CMK (cell line): ENCODE data around the gene APBA1.
"Not testable (repeated sequence)": the region's sequence is repeated elsewhere in the genome, so short reads cannot be mapped to it uniquely, and the experiment has no call there.

Experiments
- DNase-seq: peaks from one replicate; pipeline ENCODE4 v3.0.0-alpha.2; 2010; ENCODE audit warnings: low read depth

APBA1 gene

DNA sequence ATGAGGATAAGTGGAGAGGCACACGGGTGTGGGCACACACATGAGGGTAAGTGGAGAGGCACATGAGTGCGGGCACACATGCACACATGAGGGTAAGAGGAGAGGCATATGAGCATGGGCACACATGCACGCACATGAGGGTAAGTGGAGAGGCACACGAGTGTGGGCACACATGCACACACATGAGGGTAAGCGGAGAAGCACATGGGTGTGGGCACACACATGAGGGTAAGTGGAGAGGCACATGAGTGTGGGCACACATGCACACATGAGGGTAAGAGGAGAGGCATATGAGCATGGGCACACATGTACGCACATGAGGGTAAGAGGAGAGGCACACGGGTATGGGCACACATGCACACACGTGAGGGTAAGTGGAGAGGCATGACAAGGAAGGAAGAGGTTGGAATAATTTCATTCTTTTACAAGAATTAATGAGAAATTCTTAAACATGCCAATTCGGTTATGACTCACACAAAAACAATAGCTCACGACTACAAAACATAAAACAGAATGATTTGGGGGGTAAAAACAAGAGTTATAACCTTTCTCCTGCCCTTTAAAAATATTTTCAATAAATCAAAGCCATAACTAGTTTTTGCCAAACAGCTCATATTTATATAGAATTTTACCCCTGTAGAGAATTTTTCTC lies 67.5 kb downstream of the APBA1 start:
- DNase-seq, result no peak

DNA sequence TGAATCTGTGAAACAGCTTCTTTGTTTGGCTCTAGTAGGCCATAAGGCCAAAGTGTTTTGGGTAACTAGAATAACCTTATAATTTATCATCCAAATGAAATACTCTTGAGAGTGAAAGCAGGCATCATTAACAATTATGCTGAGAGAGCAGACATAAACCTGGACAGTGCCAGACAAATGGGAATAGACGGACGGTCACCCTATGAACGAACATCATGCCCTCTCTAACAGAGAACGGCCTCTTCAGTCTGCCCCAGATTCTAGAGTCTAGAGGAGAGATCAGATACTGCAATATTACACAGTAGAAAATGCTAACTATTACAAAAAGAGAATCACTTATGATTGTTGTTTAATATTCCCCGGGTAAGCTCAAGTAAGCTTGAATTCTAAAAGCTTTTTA lies 68.5 kb downstream of the APBA1 start:
- no peak for DNase-seq

DNA sequence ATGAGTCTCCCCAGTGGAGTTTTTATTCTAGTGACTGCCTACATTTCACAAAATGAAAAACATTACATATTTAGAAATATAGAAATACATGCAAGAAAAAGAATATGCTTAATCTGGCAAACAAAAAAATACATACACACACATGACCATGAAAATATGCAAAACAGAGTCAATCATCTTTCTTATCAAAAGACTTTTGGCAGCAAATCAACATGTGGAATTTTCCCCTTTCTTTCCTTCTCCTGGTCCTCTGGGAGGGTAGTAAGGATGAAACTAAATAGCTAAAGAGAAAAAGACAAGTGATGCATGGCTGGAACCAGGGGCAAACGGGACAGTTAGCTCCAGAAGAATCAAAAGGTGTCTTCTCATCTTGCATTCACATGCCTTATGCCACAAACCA lies 69.4 kb downstream of the APBA1 start:
- no peak for DNase-seq

DNA sequence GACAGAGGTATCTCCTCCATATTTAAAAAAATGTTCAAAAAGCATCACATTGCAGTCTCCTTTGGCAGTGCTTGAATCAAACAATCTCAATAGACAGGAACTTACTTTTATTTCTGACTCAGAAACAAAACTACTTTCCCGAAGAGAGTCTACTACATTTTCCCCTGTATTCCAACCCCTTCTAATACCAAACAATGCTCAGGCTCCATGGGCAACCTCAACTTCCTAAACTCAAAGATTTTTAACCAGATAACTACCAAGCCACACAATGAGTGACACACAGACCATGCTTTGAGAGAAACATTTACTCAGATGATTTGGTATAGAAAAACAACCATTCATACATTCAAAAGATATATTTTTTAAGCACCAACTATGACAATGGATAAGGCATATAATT lies 70.5 kb downstream of the APBA1 start:
- no peak for DNase-seq

DNA sequence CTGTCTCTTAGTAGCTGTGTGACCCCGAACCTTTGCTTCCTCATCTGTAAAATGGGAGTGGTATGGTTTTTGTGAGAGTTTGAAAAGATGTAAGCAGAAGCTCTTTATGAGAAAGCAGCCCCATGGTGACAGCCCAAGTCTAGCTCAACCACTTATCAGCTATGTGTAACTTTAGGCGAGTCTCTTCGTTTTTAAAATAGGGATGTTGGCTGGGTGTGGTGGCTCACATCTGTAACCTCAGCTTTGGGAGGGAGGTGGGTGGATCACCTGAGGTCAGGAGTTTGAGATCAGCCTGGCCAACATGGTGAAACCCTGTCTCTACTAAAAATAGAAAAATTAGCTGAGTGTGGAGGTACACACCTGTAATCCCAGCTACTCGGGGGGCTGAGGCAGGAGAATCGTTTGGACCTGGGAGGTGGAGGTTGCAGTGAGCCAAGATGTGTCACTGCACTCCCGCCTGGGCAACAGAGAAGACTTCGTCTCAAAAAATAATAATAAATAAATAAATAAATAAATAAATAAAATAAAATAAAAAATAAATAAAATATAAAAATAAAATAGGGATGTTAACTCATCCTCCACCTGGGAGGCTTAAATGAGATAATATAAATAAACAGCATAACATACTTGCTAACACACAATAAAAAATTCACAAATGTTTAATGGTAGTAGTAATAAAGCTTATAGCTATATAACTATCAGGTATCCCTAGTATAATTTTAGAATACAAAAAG lies 71.7 kb downstream of the APBA1 start:
- no peak for DNase-seq

DNA sequence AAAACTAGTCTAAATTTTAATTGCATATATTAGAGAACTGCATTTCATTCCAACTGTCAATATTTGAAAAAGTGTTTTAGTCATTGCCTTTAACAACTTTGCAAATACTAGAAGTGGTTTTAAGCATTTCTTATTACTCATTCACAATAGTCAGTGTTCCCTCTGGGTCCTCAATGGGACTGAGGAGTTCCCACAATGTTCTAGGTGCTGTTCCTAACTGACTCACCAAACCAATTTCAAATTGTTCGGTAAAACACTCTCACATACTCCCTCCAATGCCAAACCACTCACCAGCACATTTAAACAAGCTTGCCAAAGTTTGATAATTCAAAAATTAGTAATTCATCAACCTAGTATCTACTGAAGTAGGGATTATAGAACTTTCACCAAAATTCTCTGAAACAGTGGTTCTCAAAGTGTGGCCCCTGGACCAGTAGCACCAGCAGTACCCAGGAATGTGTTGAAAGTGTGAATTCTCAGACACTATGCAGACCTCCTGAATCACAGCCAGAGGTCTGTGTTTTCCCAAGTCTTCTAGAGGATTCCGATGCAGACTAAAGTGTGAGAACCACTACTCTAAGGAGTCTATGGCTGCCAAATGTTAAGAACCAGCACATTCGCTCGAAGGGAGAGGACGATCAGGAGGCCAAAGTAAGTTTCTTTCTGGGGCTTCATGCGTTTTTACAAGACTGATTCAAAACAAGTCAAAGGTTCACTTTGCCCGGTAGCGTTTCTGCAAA lies 72.8 kb downstream of the APBA1 start:
- no peak for DNase-seq

DNA sequence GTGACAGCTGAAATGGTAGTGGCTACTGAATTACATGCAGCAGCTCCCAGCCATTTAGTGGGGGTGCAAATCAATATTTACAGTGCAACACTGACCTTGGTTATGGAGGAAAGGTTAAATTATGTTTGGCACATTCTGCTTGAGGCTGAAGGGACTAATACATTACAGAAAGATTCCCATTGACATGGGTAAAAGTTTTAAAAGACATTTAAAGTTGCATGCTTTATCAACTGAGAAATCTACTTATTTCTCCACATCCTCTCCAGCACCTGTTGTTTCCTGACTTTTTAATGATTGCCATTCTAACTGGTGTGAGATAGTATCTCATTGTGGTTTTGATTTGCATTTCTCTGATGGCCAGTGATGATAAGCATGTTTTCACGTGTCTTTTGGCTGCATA lies 75.3 kb downstream of the APBA1 start:
- not testable (repeated sequence) for DNase-seq

DNA sequence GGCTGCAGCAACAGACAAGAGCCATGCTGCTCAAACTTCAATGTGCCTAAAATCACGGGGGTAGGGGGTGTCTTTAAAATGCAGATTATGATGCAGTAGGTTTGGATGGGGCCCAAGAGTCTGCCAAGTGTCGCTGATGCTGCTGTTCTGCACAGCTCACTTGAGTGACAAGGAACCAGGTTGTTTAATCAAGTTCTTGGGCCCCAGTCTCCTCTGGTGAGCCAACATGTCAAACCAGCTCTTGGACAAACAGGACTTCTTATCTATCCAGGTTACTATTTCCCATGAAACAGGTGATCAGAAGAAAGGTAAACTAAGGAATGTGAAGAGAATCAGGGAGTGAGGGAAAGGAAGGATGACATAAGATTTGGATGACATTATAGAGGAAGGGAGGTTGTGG lies 78.0 kb downstream of the APBA1 start:
- no peak for DNase-seq

DNA sequence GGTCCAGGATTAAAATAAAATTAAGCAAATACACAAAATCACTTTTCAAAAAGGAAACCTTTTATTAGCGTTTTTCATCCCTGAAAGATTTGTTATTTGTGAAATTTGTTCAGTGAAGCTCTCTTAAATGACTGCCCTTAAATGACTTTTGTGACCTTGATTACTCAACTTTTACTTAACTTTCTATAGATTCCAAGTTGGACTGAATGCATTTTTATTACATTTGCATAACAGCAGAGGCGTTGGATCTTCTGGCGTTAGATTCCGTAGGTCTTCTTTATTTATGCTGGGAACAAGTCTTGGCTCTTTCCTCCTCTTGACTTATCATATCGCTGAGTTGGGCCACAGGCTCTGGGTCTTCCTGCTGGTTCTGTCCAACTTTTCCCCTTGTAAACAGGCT lies 78.4 kb downstream of the APBA1 start:
- DNase-seq, result no peak

DNA sequence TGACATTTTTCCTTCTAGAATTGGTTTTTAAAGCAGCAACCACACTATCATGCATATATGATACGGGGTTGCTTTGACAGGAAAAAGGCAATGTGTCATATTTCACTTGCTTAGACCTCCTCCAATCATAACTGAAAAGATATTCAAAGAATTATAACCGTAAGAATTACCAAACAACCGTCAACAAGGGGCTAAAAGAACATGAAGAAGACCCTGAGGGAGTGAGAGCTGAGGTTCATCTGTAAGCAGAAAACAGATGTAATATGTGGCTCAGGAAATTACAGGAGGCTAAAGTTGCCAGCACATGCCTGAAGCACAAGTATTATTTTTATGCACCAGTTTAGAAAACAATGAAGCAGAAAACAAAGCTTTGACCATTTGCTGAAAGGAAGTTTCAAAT lies 78.9 kb downstream of the APBA1 start:
- no peak for DNase-seq

DNA sequence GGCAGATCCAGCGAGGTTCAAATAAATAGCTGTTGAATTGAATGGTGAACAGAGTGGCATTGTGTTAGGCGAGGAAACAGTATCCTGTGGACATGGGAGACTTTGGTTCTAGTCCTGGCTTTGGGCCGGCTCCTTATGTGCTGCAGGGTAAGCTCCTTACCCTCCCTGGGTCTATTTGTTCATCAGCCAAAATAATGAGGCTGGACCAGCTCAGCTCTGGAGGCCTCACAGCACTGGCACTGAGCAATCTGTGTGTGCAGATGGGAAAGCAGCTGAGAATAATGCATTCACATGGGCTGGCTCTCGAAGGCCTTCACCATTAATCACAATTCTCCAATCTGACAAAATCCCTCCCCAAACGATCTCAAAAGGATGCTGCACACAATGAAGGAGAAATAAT lies 81.9 kb downstream of the APBA1 start:
- no peak for DNase-seq

DNA sequence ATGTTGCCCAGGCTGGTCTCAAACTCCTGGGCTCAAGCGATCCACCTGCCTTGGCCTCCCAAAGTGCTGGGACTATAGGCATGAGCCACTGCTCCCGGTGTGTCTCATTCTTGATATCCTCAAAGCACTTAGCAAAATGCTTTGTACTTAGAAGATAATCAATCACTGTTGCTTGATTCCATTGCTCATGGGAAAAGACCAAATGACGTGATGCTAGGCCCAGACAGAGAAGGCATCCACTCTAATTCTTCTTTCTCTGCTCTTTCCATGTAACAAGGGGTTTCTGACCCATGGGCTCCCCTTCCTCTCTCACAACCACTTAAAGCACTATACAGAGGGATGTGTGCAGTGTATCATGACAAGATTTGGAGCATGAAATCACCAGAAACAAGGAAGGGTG lies 83.0 kb downstream of the APBA1 start:
- no peak for DNase-seq

DNA sequence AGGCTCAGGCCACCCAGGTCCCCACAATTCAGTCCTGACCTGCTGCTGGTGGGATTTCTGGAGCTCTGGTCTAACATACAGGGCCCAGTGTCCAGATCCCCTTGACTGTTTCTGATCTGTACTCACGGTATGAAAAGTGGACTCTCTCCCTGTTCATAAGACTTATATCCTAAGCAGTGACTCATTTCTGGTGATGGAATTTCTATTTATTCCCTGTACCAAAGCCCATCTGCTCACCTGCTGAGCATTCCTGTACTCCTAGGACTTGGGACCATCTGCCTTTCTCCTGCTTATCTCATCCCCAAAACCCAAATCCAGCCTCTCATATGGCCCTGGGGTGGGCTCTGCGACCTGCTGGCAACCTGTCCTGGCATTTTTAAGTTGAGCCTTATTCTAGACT lies 86.6 kb downstream of the APBA1 start:
- no peak for DNase-seq

DNA sequence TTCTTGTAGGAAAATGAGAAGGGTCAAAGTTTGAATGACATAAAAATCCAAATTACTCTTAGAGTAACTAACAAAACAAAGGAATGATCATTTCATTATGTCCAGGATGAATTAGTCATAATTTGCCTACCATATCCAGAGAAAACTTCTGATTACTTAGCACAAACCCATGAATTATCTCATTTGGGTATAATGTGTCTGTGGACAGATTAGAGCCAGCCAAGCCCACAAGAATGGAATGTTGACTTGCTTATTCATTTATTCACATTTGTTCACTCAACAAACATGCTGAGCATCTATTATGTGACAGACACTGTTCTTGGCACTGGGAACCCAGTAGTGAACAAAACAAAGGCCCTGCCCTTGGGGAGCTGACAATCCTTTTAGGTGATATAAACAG lies 87.4 kb downstream of the APBA1 start:
- DNase-seq, result no peak

DNA sequence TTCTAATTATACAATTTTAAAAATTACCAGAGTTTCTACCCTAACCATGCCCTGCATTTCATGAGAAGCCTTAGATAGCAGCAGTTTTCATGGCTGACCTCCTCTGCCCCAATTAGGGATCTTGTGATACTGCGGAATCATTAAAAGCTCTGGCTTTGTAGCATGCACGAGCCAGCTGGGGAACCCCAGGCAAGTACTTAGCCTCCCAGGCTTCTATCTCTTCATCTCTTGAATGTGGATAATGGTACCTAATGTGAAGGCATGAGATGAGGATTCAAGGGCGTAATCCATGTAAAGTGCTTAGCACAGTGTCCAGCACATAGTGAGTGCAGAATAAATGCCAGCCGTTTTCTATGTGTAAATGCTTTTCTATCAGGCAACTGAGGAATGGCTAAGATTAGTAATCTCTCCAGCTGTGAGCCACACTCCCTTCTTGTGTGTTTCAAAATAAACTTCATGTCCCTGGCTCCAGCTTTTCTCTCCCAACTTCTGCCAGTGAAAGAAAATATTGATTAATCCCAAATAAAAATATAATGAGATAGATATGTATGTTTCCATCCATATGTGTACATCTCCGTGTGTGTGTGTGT lies 88.4 kb downstream of the APBA1 start:
- no peak for DNase-seq

DNA sequence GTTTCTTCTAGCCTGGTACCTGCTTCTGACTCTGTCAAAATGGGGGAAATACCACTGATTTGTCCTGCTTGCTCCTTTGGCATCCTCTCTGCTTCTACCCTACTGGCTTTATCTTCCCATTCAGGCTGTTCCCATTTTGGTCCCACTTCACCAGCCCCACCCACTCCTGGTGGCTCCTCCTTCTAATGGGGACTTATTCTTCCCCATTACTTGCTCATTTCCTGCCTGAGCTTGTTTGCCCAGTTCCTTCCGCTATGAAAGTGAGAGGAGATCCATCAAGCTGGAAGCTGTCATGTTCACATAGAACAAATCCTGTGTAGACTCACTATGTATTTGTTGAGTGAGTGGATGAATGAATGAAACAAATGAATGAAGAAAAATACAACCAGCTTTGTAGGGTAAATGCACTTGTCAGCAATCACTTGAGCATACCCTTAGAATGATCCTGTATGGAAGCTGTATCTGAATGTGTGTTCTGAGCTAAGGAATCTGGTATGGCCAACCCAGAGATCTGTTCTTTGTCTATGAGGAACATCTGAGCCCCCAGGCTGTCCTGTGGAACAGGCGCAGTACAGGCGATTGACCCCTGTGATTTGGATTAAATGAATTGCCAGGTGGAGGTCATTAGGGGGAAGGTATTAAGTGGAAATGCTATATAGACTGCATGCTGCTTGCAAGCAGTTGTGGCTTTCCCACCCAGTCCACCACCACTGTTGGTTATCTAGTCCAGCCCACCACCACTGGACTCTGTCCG lies 89.5 kb downstream of the APBA1 start:
- DNase-seq, result no peak

DNA sequence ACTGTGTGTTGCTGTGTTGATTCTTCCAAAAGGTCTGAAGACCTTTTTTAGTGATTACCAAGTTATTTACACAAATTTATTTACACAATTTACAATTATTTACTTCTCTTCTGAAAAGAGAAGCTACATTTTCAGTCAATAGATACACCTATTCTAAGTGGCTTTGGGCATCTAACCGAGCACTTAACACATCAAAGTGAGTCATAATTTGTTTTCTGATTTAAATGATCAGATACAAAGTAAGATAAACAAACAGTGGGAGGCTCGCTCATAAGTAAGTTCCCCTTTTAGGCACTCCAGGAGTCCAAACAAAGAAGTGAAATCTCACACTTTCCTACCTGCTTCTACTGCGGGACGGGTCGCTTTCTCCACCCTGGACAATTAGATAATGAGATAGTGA lies 90.2 kb downstream of the APBA1 start:
- no peak for DNase-seq

DNA sequence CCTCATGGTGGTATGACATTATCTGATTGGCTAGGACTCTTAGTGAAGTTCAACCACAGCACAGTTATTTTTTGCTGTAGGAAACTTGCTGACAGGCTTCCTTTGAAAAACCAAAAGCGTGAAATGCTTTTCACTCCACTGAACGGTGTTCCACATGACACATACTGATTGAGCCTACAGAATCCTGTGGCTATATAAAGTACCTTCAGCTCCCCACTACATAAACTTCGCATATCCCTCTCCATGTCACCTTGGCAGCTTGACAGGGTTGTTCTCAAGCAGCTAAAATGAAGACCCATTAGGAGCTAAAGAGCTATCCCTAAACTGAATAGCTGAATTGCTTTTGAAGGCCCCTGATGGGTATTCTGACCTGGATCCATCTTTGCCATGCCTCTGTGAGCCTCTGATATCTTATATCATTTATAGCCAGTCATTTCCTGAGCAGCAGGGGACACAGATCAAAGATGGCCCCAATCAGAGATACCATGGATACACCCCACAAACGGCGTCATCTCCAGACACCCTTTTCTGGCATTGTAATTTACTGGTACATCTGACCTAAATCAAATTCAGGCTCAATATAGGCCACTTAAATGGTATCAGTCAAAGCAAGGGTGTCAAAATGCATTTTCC lies 91.5 kb downstream of the APBA1 start:
- no peak for DNase-seq

DNA sequence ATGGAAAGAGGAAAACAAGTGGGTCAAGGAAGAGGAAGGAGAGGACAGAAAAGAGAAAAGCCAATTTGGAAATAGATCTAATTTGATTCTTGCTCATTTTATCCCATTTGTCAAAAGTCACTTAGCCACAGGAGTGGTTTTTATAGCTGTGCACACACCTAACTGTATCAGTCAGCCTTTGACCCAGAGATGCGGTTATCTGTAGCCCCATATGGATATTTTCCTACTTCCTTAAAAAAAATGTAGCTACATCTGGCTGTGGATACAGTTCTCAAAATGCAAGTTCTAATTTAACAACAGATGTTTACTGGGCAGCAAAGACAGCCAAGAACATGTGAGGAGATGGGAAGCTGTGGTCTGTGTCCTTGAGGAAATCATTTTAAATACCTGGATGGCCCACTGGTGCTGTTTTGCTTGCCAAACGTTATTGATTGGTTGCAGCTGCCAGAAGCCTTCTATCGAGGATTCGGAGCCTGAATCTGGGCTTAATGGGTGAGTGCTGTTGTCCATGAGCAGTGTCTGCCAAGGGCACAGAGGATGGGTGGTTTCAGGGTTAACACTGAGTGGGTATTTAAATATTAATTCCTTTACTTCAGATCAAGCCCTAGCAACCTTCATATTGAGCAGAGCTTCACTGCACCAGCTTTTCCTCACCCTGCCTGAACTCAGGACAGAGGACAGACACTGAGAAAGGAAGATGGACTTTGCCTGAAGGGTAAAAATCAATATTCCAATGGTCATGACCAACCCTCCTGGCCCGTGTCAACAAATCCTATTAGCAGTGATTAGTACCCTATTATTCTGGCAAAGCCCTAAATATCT lies 92.2 kb downstream of the APBA1 start:
- no peak for DNase-seq

DNA sequence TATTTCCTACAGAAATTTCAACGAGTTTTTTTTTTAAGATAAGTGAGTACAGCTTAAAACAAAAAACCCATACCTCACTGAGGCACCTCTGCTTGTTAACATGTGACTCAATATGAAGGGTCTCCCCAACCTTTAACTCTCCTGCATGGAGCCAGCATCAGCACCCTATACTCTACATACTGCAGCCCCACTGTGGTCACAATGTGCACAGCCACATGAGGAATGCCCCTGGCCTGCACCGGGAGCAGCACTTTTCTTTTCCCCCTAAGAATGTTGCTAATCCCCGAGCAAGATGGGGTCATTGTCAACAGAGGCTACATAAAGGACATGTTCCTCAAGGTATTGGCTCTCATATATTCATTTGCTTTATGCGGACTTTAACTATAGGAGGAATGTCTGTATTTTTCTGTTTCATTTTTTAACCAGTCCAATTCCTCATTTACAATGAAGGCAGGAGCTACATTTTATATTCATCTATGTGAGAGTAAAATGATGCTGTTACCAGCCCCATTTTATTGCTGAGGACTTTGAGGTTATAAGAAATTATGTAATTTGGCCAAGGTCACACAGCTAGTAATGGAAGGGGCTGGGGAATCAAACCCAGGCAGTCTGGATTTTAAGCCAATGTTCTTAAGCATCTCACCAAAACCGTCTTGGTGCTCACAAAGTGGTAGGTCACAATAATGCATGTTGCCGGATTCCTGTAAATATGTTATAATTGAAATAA lies 93.0 kb downstream of the APBA1 start:
- no peak for DNase-seq
